H1 (cell line): Measurements from ENCODE around the gene OXER1. TPM values are rescaled to one million over a fixed set of nuclear protein-coding genes. Genes with fewer than 3 reads are reported as not detected.

Source experiments
- CTCF ChIA-PET: fragments of 300-600 bp; sonication (Branson Sonifier 250); formaldehyde crosslinking; loops from one replicate; lab custom pipeline; 2021; ENCODE audit not compliant: partially characterized antibody; lab: Charles Lee
- POLR2A ChIA-PET: fragments of 300-600 bp; sonication (Branson Sonifier 250); formaldehyde crosslinking; loops from one replicate; lab custom pipeline; 2021; ENCODE audit warnings: inconsistent platforms; ENCODE audit not compliant: partially characterized antibody; lab: Charles Lee
- DNase-seq, 2 experiments: peaks; one replicate each; pipeline versions ENCODE4 v3.0.0 to v3.0.0-alpha.2; 2010 to 2022; ENCODE audit warnings: low spot score in 2 of 2, low read depth in 1 of 2, mixed read lengths in 1 of 2
- FAIRE-seq: peaks from 2 replicates; lab custom pipeline; 2011; peaks lifted over from hg19 to GRCh38; lab: Jason Lieb, UNC
- H2AFZ ChIP-seq: 2 replicates; pipeline ENCODE4 v1.8.1; 2012; ENCODE audit warnings: low read length, inconsistent platforms
- H2AK5ac ChIP-seq: 2 replicates; pipeline ENCODE4 v1.6.1; 2013; ENCODE audit warnings: low read depth, low read length
- H2BK120ac ChIP-seq: replicated peaks from 2 replicates; pipeline ENCODE3; 2013; ENCODE audit warnings: low read depth, low read length, inconsistent platforms
- H2BK12ac ChIP-seq: 2 replicates; pipeline ENCODE4 v1.6.1; 2013; ENCODE audit warnings: low read depth, low read length
- H2BK15ac ChIP-seq: 2 replicates; pipeline ENCODE4 v1.6.1; 2013; ENCODE audit warnings: low read length
- H2BK20ac ChIP-seq: 2 replicates; pipeline ENCODE4 v1.6.1; 2013; ENCODE audit warnings: low read length
- H2BK5ac ChIP-seq: 2 replicates; pipeline ENCODE4 v1.6.1; 2013; ENCODE audit warnings: low read depth, low read length
- H3K14ac ChIP-seq: 2 replicates; pipeline ENCODE4 v1.6.1; 2013; ENCODE audit warnings: inconsistent platforms; ENCODE audit not compliant: insufficient read length
- H3K18ac ChIP-seq: 2 replicates; pipeline ENCODE4 v1.6.1; 2013; ENCODE audit warnings: low read length; ENCODE audit errors: extremely low read depth
- H3K23ac ChIP-seq: 2 replicates; pipeline ENCODE4 v1.6.1; 2013; ENCODE audit warnings: inconsistent platforms; ENCODE audit not compliant: insufficient read length
- H3K23me2 ChIP-seq: 2 replicates; pipeline ENCODE4 v1.6.1; 2013; ENCODE audit warnings: low read depth, low read length
- H3K27ac ChIP-seq: 2 replicates; pipeline ENCODE4 v1.6.1; 2011; ENCODE audit warnings: low read depth, low read length, inconsistent platforms
- H3K27me3 ChIP-seq, 4 experiments: replicated peaks in 1 of 4; 1 replicate in 1 of 4; 2 replicates in 3 of 4; pipeline versions ENCODE4 v1.6.1 to v1.8.1; 2011 to 2013; ENCODE audit warnings: low read length in 3 of 4, mild to moderate bottlenecking in 3 of 4, inconsistent platforms in 2 of 4, mixed read lengths in 2 of 4, moderate library complexity in 1 of 4; ENCODE audit not compliant: control insufficient read depth in 3 of 4, insufficient read depth in 3 of 4; ENCODE audit errors: extremely low read depth in 1 of 4
- H3K36me3 ChIP-seq, 4 experiments: 2 replicates each; pipeline versions ENCODE4 v1.6.1 to v1.8.1; 2011 to 2013; ENCODE audit warnings: mild to moderate bottlenecking in 4 of 4, low read length in 3 of 4, moderate library complexity in 2 of 4, control low read depth in 1 of 4, inconsistent platforms in 1 of 4; ENCODE audit not compliant: insufficient read depth in 4 of 4, control insufficient read depth in 2 of 4
- H3K4ac ChIP-seq: replicated peaks from 2 replicates; pipeline ENCODE3; 2013; ENCODE audit warnings: low read length, low read depth, mixed read lengths, inconsistent platforms; ENCODE audit not compliant: insufficient read length
- H3K4me1 ChIP-seq, 4 experiments: replicated peaks in 1 of 4; 1 replicate in 1 of 4; 2 replicates in 3 of 4; pipeline versions ENCODE4 v1.6.1 to v1.8.1; 2011 to 2013; ENCODE audit warnings: low read length in 3 of 4, inconsistent platforms in 2 of 4, mixed read lengths in 1 of 4; ENCODE audit not compliant: insufficient read depth in 4 of 4, control insufficient read depth in 3 of 4
- H3K4me2 ChIP-seq, 2 experiments: 2 replicates each; pipeline versions ENCODE4 v1.6.1 to v1.8.1; 2011 to 2013; ENCODE audit warnings: low read depth in 2 of 2, low read length in 2 of 2, control low read depth in 1 of 2, inconsistent platforms in 1 of 2, mild to moderate bottlenecking in 1 of 2; ENCODE audit not compliant: insufficient read depth in 1 of 2
- H3K4me3 ChIP-seq, 4 experiments: fragments of 200-600, 300-600 bp in 1 of 4; sonication (generic), shearing (Covaris generic), sonication (Bioruptor Twin) in 1 of 4; 2 replicates each; pipeline versions ENCODE4 v1.5.1 to v1.8.1; 2011 to 2016; ENCODE audit warnings: low read length in 4 of 4, low read depth in 3 of 4, control low read depth in 2 of 4, inconsistent platforms in 2 of 4, mild to moderate bottlenecking in 2 of 4, mixed read lengths in 1 of 4, moderate library complexity in 1 of 4; ENCODE audit not compliant: insufficient read depth in 2 of 4; ENCODE audit errors: extremely low read depth in 1 of 4
- H3K56ac ChIP-seq: replicated peaks from 2 replicates; pipeline ENCODE3; 2013; ENCODE audit warnings: low read depth, mild to moderate bottlenecking, mixed read lengths, low read length, inconsistent platforms; ENCODE audit not compliant: insufficient read length
- H3K79me1 ChIP-seq: 2 replicates; pipeline ENCODE4 v1.6.1; 2013; ENCODE audit warnings: low read depth, low read length, control low read depth
- H3K79me2 ChIP-seq, 2 experiments: 2 replicates each; pipeline versions ENCODE4 v1.6.1 to v1.8.1; 2012 to 2013; ENCODE audit warnings: low read length in 2 of 2, mild to moderate bottlenecking in 2 of 2, inconsistent platforms in 1 of 2; ENCODE audit not compliant: insufficient read depth in 2 of 2, control insufficient read depth in 1 of 2
- H3K9ac ChIP-seq, 4 experiments: replicated peaks in 1 of 4; 1 replicate in 1 of 4; 2 replicates in 3 of 4; pipeline versions ENCODE4 v1.6.1 to v1.8.1; 2011 to 2013; ENCODE audit warnings: low read depth in 3 of 4, low read length in 3 of 4, control low read depth in 2 of 4, mild to moderate bottlenecking in 2 of 4, moderate library complexity in 2 of 4, inconsistent platforms in 1 of 4; ENCODE audit errors: extremely low read depth in 1 of 4
- H3K9me3 ChIP-seq, 2 experiments: 2 replicates each; pipeline versions ENCODE4 v1.6.1 to v1.8.1; 2012 to 2013; ENCODE audit warnings: mild to moderate bottlenecking in 2 of 2, moderate library complexity in 2 of 2, control low read depth in 1 of 2, inconsistent platforms in 1 of 2, low read depth in 1 of 2, low read length in 1 of 2, mixed read lengths in 1 of 2; ENCODE audit not compliant: insufficient read depth in 2 of 2
- H4K20me1 ChIP-seq, 2 experiments: replicated peaks in 1 of 2; 2 replicates each; pipeline versions ENCODE3 to v1.8.1; 2011 to 2013; ENCODE audit warnings: inconsistent platforms in 2 of 2, low read length in 2 of 2, mild to moderate bottlenecking in 1 of 2; ENCODE audit not compliant: insufficient read depth in 2 of 2, control insufficient read depth in 1 of 2
- H4K5ac ChIP-seq: 2 replicates; pipeline ENCODE4 v1.6.1; 2013; ENCODE audit warnings: low read length, low read depth, mixed read lengths, inconsistent platforms; ENCODE audit not compliant: insufficient read length
- H4K8ac ChIP-seq: 2 replicates; pipeline ENCODE4 v1.8.0; 2013; ENCODE audit warnings: mild to moderate bottlenecking, moderate library complexity, low read length, inconsistent platforms; ENCODE audit not compliant: insufficient read depth; ENCODE audit errors: extremely low read depth
- H4K91ac ChIP-seq: replicated peaks from 2 replicates; pipeline ENCODE3; 2013; ENCODE audit warnings: low read length, mixed read lengths, inconsistent platforms; ENCODE audit not compliant: insufficient read length
- CTCF ChIP-seq, 3 experiments: IDR thresholded peaks; 1 replicate in 2 of 3; 2 replicates in 1 of 3; pipeline versions ENCODE4 v1.5.1 to v1.6.1; 2011; ENCODE audit warnings: low read length in 3 of 3, mild to moderate bottlenecking in 3 of 3, inconsistent platforms in 2 of 3, low read depth in 1 of 3, moderate library complexity in 1 of 3; ENCODE audit not compliant: insufficient read depth in 1 of 3; ENCODE audit errors: control extremely low read depth in 1 of 3
- MAFK ChIP-seq: IDR thresholded peaks from 2 replicates; pipeline ENCODE4 v1.6.1; 2012; ENCODE audit warnings: low read depth, mild to moderate bottlenecking, improper control_type of control experiment, low read length
- RAD21 ChIP-seq, 2 experiments: IDR thresholded peaks in 1 of 2; conservative IDR thresholded peaks in 1 of 2; 2 replicates each; pipeline ENCODE4 v1.6.1; 2011; ENCODE audit warnings: low read depth in 2 of 2, low read length in 2 of 2, improper control_type of control experiment in 1 of 2, inconsistent platforms in 1 of 2, mild to moderate bottlenecking in 1 of 2, moderate library complexity in 1 of 2
- TBP ChIP-seq: IDR thresholded peaks from 2 replicates; pipeline ENCODE4 v1.6.1; 2011; ENCODE audit warnings: low read depth, low read length, improper control_type of control experiment
- WGBS, 2 experiments: shearing (Covaris generic) in 1 of 2; methylation state at CpG; one replicate each; pipeline versions ENCODE4 v1.1.6 to v1.1.7; 2013 to 2015; ENCODE audit warnings: low lambda C conversion rate in 2 of 2, mixed read lengths in 2 of 2, inconsistent platforms in 1 of 2, low coverage in 1 of 2, missing lambda C conversion rate in 1 of 2; ENCODE audit not compliant: insufficient replicate concordance in 2 of 2, insufficient coverage in 1 of 2, insufficient read length in 1 of 2; ENCODE audit errors: extremely low coverage in 1 of 2, missing lambda C conversion rate in 1 of 2; 5-methylcytosine and 5-hydroxymethylcytosine counted together
- polyA plus RNA-seq, 7 experiments: library from polyadenylated mRNA; depleted of rRNA in 3 of 7; stranded (reverse) in 5 of 7; unstranded in 2 of 7; fragments of >200 nt in 5 of 7; fragments of 200-250 nt in 2 of 7; gene quantifications; 1 replicate in 5 of 7; 2 replicates in 1 of 7; 4 replicates in 1 of 7; pipeline versions ENCODE4 v1.2.1 to v1.2.3, GENCODE V29; 2011 to 2013; ENCODE audit warnings: missing spikeins in 2 of 7, mixed read lengths in 2 of 7
- total RNA-seq: library from RNA; stranded (reverse); fragmentation: NEBNext Ultra II Directional; extraction: Animal tissue kit (Norgen Biotek cat#: 25700); gene quantifications from 2 replicates; pipeline ENCODE4 v1.2.1, GENCODE V29; 2021

The OXER1 gene
- total and polyA plus RNA-seq, 2 of the 8 experiments (the other 6 are each of a cell fraction or from before 2014, with no cell fraction given): 1.2 to 2.9 TPM

GRCh38 chr2:42794271-42795046 lies 30.5 kb upstream of the OXER1 start:
- no peak overlapping the region for H4K91ac ChIP-seq
- no peak overlapping the region; a peak in 1 of 8 replicates for H3K4me3 ChIP-seq
- H2BK20ac ChIP-seq: no peak overlapping the region
- no peak overlapping the region for H3K14ac ChIP-seq
- H3K79me1 ChIP-seq: no peaks in the 10 kb centered on the region
- H4K8ac ChIP-seq: no peak overlapping the region
- peaks cover 0 to 18% (median 14%) of the 10 kb centered on the region in 4 experiments; a peak in 6 of 7 replicates for H3K27me3 ChIP-seq
- ChIA-PET POLR2A (interaction anchor here (1.7 to 5.9 kb wide), 2 partner anchors 15 to 16 kb away, joined by 5 to 61 read pairs; no protein-coding TSS in a partner anchor), CTCF (interaction anchor here (0.6 to 2.2 kb wide), 18 partner anchors 10 to 804 kb away, joined by 3 to 9 read pairs (median 4); no protein-coding TSS in a partner anchor)
- no peak overlapping the region for H2AFZ ChIP-seq
- H3K4ac ChIP-seq: no peak overlapping the region
- H3K79me2 ChIP-seq: no peaks in the 10 kb centered on the region
- H3K4me2 ChIP-seq: peak overlapping the region in 1 of 2 experiments; percentile 70; a peak in 1 of 4 replicates
- 69% methylated on average over 8 of the region's 8 CpGs; no CpG with 5 or more reads in 1 of the 2 experiments for WGBS, 2 experiments
- no peak overlapping the region for H2AK5ac ChIP-seq
- H4K20me1 ChIP-seq: no peaks in the 10 kb centered on the region
- FAIRE-seq: peak; percentile 65
- peak in 1 of 2 experiments; percentile 38 for DNase-seq
- no peak overlapping the region for H3K18ac ChIP-seq
- H2BK5ac ChIP-seq: no peak overlapping the region
- H2BK15ac ChIP-seq: no peak overlapping the region
- H3K9ac ChIP-seq: no peak overlapping the region
- H3K4me1 ChIP-seq: peaks cover 2 to 6% (median 4%) of the 10 kb centered on the region in 4 experiments; a peak in 6 of 7 replicates
- TF ChIP-seq TBP: 0 out of 2 replicates have a peak, but pooled peaks have one; percentile 8
- TF ChIP-seq MAFK: no peak
- peak; percentile 28 to 59 for TF ChIP-seq RAD21 (IDR thresholded peaks at IDR 0.05 in 1 of 2, conservative IDR thresholded peaks at IDR 0.05 in 1 of 2; ENCODE audit: low read depth in 2 of 2, low read length in 2 of 2)
- TF ChIP-seq CTCF (IDR thresholded peaks at IDR 0.05; ENCODE audit: control extremely low read depth in 1 of 3, insufficient read depth in 1 of 3, low read depth in 1 of 3, low read length in 3 of 3): peak; percentile 57 to 74 (median 71)
- peaks cover 9% of the 10 kb centered on the region; the same call in 1 of the 2 replicates for H3K23me2 ChIP-seq
- H2BK120ac ChIP-seq: no peak overlapping the region
- H3K36me3 ChIP-seq: no peaks in the 10 kb centered on the region
- H3K56ac ChIP-seq: no peak overlapping the region
- H3K9me3 ChIP-seq: no peaks in the 10 kb centered on the region
- no peak overlapping the region for H4K5ac ChIP-seq
- no peak overlapping the region for H3K23ac ChIP-seq
- H3K27ac ChIP-seq: no peak overlapping the region
- H2BK12ac ChIP-seq: no peak overlapping the region
